Trophoblast cell (in vitro differentiated cells and primary cell): ENCODE results near the gene MEGF11.

Source experiments
- DNase-seq, 2 donors: peaks; one replicate each; pipeline ENCODE4 v3.0.0-alpha.2; 2016
- H2AFZ ChIP-seq: 2 replicates; pipeline ENCODE4 v1.6.1; 2013; ENCODE audit warnings: low read length, moderate library complexity, mild to moderate bottlenecking; ENCODE audit not compliant: insufficient read depth, poor library complexity
- H2AK5ac ChIP-seq: 2 replicates; pipeline ENCODE4 v1.6.1; 2013; ENCODE audit warnings: mild to moderate bottlenecking, low read length
- H2BK120ac ChIP-seq: 2 replicates; pipeline ENCODE4 v1.6.1; 2013; ENCODE audit warnings: low read length, mild to moderate bottlenecking, moderate library complexity; ENCODE audit not compliant: insufficient read depth, poor library complexity
- H2BK12ac ChIP-seq: 2 replicates; pipeline ENCODE4 v1.6.1; 2013; ENCODE audit warnings: mild to moderate bottlenecking, low read length, moderate library complexity
- H2BK5ac ChIP-seq: 2 replicates; pipeline ENCODE4 v1.6.1; 2013; ENCODE audit warnings: low read length, low read depth, moderate library complexity, mild to moderate bottlenecking; ENCODE audit not compliant: poor library complexity
- H3K14ac ChIP-seq: 2 replicates; pipeline ENCODE4 v1.6.1; 2013; ENCODE audit warnings: mild to moderate bottlenecking, low read length
- H3K18ac ChIP-seq: 2 replicates; pipeline ENCODE4 v1.6.1; 2013; ENCODE audit warnings: mild to moderate bottlenecking, low read length
- H3K23ac ChIP-seq: 2 replicates; pipeline ENCODE4 v1.6.1; 2013; ENCODE audit warnings: low read length
- H3K27ac ChIP-seq: 2 replicates; pipeline ENCODE4 v1.5.1; 2013; ENCODE audit warnings: low read depth, mild to moderate bottlenecking, inconsistent platforms, low read length, moderate library complexity
- H3K27me3 ChIP-seq: 2 replicates; pipeline ENCODE4 v1.6.1; 2013; ENCODE audit warnings: inconsistent platforms, mild to moderate bottlenecking, low read length, moderate library complexity; ENCODE audit not compliant: insufficient read depth
- H3K36me3 ChIP-seq, 2 experiments: 1 replicate in 1 of 2; 2 replicates in 1 of 2; pipeline ENCODE4 v1.6.1; 2013; ENCODE audit warnings: low read length in 2 of 2, mild to moderate bottlenecking in 2 of 2, moderate library complexity in 1 of 2; ENCODE audit not compliant: insufficient read depth in 2 of 2, control insufficient read depth in 1 of 2
- H3K4ac ChIP-seq: 2 replicates; pipeline ENCODE4 v1.6.1; 2013; ENCODE audit warnings: low read depth, mild to moderate bottlenecking, low read length, moderate library complexity
- H3K4me1 ChIP-seq, 2 experiments: 1 replicate in 1 of 2; 2 replicates in 1 of 2; pipeline ENCODE4 v1.6.1; 2013; ENCODE audit warnings: low read length in 2 of 2, mild to moderate bottlenecking in 2 of 2, moderate library complexity in 1 of 2; ENCODE audit not compliant: insufficient read depth in 2 of 2, control insufficient read depth in 1 of 2
- H3K4me2 ChIP-seq: 2 replicates; pipeline ENCODE4 v1.6.1; 2013; ENCODE audit warnings: inconsistent platforms, mild to moderate bottlenecking, low read length, moderate library complexity
- H3K4me3 ChIP-seq: 2 replicates; pipeline ENCODE4 v1.5.1; 2013; ENCODE audit warnings: mild to moderate bottlenecking, low read depth, low read length, inconsistent platforms
- H3K79me1 ChIP-seq: one replicate; pipeline ENCODE4 v1.6.1; 2013; ENCODE audit warnings: low read length
- H3K79me2 ChIP-seq: 2 replicates; pipeline ENCODE4 v1.6.1; 2013; ENCODE audit warnings: low read length, mild to moderate bottlenecking; ENCODE audit not compliant: control insufficient read depth, insufficient read depth, poor library complexity
- H3K9ac ChIP-seq: 2 replicates; pipeline ENCODE4 v1.6.1; 2013; ENCODE audit warnings: mild to moderate bottlenecking, low read length
- H3K9me3 ChIP-seq: 2 replicates; pipeline ENCODE4 v1.6.1; 2013; ENCODE audit warnings: low read depth, mild to moderate bottlenecking, control low read depth, inconsistent platforms, low read length; ENCODE audit not compliant: insufficient read depth
- H4K12ac ChIP-seq: 2 replicates; pipeline ENCODE4 v1.6.1; 2013; ENCODE audit warnings: low read depth, mild to moderate bottlenecking, low read length, moderate library complexity
- H4K8ac ChIP-seq: 2 replicates; pipeline ENCODE4 v1.6.1; 2013; ENCODE audit warnings: low read depth, mild to moderate bottlenecking, low read length, moderate library complexity
- H4K91ac ChIP-seq: one replicate; pipeline ENCODE4 v1.6.1; 2013; ENCODE audit warnings: low read depth, mild to moderate bottlenecking, low read length, moderate library complexity
- WGBS: extraction: QIAGEN DNeasy Blood & Tissue Kit; methylation state at CpG from one replicate; pipeline ENCODE4 v1.1.7; 2013; ENCODE audit warnings: missing lambda C conversion rate; ENCODE audit not compliant: insufficient read length, insufficient coverage; ENCODE audit errors: extremely low coverage; 5-methylcytosine and 5-hydroxymethylcytosine counted together

Gene MEGF11

GRCh38 chr15:65991721-65992483 lies 261.6 kb downstream of the MEGF11 start:
- H3K27ac ChIP-seq = no peak overlapping the region
- H2BK12ac ChIP-seq = no peak overlapping the region
- WGBS = no CpG with 5 or more reads among the region's 10 CpGs
- H3K36me3 ChIP-seq = no peaks in the 10 kb centered on the region
- no peak overlapping the region for H3K23ac ChIP-seq
- H3K18ac ChIP-seq = no peak overlapping the region
- no peak overlapping the region for H4K12ac ChIP-seq
- H3K9me3 ChIP-seq = no peaks in the 10 kb centered on the region
- no peaks in the 10 kb centered on the region for H3K4me1 ChIP-seq
- H3K4me3 ChIP-seq = no peak overlapping the region
- no peak overlapping the region for H2BK120ac ChIP-seq
- no peak overlapping the region for H2BK5ac ChIP-seq
- no peaks in the 10 kb centered on the region for H3K79me1 ChIP-seq
- H4K8ac ChIP-seq = no peak overlapping the region
- H3K4ac ChIP-seq = no peak overlapping the region
- H2AK5ac ChIP-seq = no peak overlapping the region
- H3K14ac ChIP-seq = no peak overlapping the region
- no peak overlapping the region for H4K91ac ChIP-seq
- no peak for DNase-seq
- no peak overlapping the region for H2AFZ ChIP-seq
- H3K9ac ChIP-seq = no peak overlapping the region
- H3K27me3 ChIP-seq = no peaks in the 10 kb centered on the region
- no peaks in the 10 kb centered on the region for H3K79me2 ChIP-seq
- no peak overlapping the region for H3K4me2 ChIP-seq

DNA sequence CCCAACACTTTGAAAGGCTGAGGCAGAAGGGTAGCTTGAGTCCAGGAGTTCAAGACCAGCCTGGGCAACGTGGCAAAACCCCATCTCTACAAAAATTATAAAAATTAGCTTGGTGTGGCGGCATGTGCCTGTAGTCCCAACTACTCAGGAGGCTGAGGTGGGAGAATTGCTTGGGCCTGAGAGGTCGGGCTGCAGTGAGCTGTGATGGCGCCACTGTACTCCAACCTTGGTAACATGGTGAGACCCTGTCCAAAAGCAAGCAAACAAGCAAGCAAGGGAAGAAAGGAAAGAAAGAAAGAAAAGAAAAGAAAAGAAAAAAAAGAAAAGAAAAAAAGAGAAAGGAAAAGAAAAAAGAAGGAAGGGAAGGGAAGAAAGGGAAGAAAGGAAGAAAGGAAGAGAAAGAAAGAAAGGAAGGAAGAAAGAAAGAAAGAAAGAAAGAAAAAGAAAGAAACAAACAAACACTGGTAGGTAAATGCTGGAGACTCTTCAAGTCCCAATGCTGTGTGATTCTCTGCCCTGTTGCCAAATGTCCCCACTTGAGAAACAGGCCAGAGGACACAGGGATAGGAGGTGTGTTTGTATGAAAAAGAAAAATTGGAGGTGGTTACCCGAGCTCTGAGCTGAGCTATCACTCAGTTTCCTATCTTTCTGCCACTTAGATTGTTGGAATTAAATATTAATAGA lies 263.1 kb downstream of the MEGF11 start:
- Histone ChIP-seq H3K4me3 (no peak overlapping the region), H3K27me3 (no peaks in the 10 kb centered on the region), H2BK12ac (no peak overlapping the region), H3K79me2 (no peaks in the 10 kb centered on the region), H3K14ac (no peak overlapping the region), H4K91ac (no peak overlapping the region), H2AFZ (no peak overlapping the region), H3K36me3 (no peaks in the 10 kb centered on the region), H3K4me1 (no peaks in the 10 kb centered on the region), H2BK120ac (no peak overlapping the region), H3K18ac (no peak overlapping the region), H2AK5ac (no peak overlapping the region), H2BK5ac (no peak overlapping the region), H4K8ac (no peak overlapping the region), H3K27ac (no peak overlapping the region), H4K12ac (no peak overlapping the region), H3K23ac (no peak overlapping the region), H3K4me2 (no peak overlapping the region), H3K4ac (no peak overlapping the region), H3K9me3 (no peaks in the 10 kb centered on the region), H3K9ac (no peak overlapping the region), H3K79me1 (no peaks in the 10 kb centered on the region)
- DNase-seq = no peak
- WGBS = no CpG with 5 or more reads among the region's 5 CpGs

GRCh38 chr15:65987100-65987499 lies 266.4 kb downstream of the MEGF11 start:
- no peaks in the 10 kb centered on the region for H3K79me2 ChIP-seq
- DNase-seq = no peak
- no peak overlapping the region for H4K8ac ChIP-seq
- H2BK5ac ChIP-seq = no peak overlapping the region
- no peaks in the 10 kb centered on the region for H3K27me3 ChIP-seq
- no peaks in the 10 kb centered on the region for H3K36me3 ChIP-seq
- H3K9me3 ChIP-seq = no peaks in the 10 kb centered on the region
- no peak overlapping the region for H2AFZ ChIP-seq
- no peak overlapping the region for H3K14ac ChIP-seq
- H3K9ac ChIP-seq = no peak overlapping the region
- WGBS = no CpG with 5 or more reads among the region's 5 CpGs
- no peak overlapping the region for H3K4ac ChIP-seq
- H3K4me2 ChIP-seq = no peak overlapping the region
- H4K12ac ChIP-seq = no peak overlapping the region
- H3K79me1 ChIP-seq = no peaks in the 10 kb centered on the region
- no peak overlapping the region for H3K27ac ChIP-seq
- H3K18ac ChIP-seq = no peak overlapping the region
- no peak overlapping the region for H2BK12ac ChIP-seq
- no peak overlapping the region for H3K4me3 ChIP-seq
- no peak overlapping the region for H2AK5ac ChIP-seq
- no peak overlapping the region for H3K23ac ChIP-seq
- no peak overlapping the region for H2BK120ac ChIP-seq
- peaks cover 3 to 4% of the 10 kb centered on the region in 2 experiments for H3K4me1 ChIP-seq
- H4K91ac ChIP-seq = no peak overlapping the region

- no peak overlapping the region for H3K27ac ChIP-seq
- H3K23ac ChIP-seq = no peak overlapping the region
- H3K79me1 ChIP-seq = no peaks in the 10 kb centered on the region
- H3K4me3 ChIP-seq = no peak overlapping the region
- H4K8ac ChIP-seq = no peak overlapping the region
- H3K4me2 ChIP-seq = no peak overlapping the region
- no peak overlapping the region for H3K9ac ChIP-seq
- no peak overlapping the region for H2BK12ac ChIP-seq
- no peak overlapping the region for H2AK5ac ChIP-seq
- H3K27me3 ChIP-seq = no peaks in the 10 kb centered on the region
- peaks cover 4 to 7% of the 10 kb centered on the region in 2 experiments for H3K4me1 ChIP-seq
- H3K4ac ChIP-seq = no peak overlapping the region
- peak; percentile 33 to 64 for DNase-seq
- H2BK120ac ChIP-seq = no peak overlapping the region
- no peaks in the 10 kb centered on the region for H3K9me3 ChIP-seq
- H3K14ac ChIP-seq = no peak overlapping the region
- WGBS = no CpG with 5 or more reads among the region's 2 CpGs
- no peak overlapping the region for H4K91ac ChIP-seq
- H2BK5ac ChIP-seq = no peak overlapping the region
- H3K79me2 ChIP-seq = no peaks in the 10 kb centered on the region
- no peak overlapping the region for H4K12ac ChIP-seq
- H3K36me3 ChIP-seq = no peaks in the 10 kb centered on the region
- no peak overlapping the region for H3K18ac ChIP-seq
- H2AFZ ChIP-seq = no peak overlapping the region
Observed at GRCh38 chr15:65986416-65986815, 267.1 kb downstream of the MEGF11 start.
